ENCODE data around the gene CENPVL1.
"Not testable (repeated sequence)": the region's sequence is repeated elsewhere in the genome, so short reads cannot be mapped to it uniquely, and the experiment has no call there.

DNA sequence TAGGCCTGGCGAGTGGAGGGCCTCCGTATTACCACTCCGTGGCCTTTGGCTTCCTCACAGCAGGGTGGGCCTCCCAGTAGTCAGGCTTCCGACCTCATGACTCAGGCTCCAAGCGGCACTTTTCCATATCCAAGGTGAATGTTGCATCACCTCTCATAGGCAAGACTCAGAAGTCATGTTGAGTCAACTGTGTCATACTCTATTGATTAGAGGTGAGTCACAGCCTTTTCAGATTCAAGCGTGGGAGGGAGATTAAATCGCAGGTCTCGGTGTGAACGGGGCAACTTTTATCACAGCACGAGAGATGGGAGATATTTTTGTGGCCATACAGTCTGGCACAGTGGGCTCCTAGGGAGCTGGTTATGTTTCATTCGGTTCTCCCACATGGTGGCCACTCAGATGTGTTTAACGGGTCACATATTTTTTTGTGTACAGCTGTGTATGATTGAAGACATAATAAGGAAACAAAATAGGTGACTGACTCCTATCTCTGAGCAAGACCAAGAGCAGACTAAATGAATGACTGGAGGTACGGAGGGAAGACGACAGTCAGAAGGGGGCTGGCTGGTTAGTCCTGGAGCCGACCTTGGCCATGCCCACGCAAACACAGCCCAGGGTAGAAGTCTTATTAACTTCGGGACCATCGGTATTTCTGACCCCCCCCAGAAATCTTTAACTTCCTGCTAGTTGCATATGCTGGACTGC, 2.8 kb downstream of the CENPVL1 start:
- TF ChIP-seq, protein P1, sequence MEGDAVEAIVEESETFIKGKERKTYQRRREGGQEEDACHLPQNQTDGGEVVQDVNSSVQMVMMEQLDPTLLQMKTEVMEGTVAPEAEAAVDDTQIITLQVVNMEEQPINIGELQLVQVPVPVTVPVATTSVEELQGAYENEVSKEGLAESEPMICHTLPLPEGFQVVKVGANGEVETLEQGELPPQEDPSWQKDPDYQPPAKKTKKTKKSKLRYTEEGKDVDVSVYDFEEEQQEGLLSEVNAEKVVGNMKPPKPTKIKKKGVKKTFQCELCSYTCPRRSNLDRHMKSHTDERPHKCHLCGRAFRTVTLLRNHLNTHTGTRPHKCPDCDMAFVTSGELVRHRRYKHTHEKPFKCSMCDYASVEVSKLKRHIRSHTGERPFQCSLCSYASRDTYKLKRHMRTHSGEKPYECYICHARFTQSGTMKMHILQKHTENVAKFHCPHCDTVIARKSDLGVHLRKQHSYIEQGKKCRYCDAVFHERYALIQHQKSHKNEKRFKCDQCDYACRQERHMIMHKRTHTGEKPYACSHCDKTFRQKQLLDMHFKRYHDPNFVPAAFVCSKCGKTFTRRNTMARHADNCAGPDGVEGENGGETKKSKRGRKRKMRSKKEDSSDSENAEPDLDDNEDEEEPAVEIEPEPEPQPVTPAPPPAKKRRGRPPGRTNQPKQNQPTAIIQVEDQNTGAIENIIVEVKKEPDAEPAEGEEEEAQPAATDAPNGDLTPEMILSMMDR (IDR thresholded peaks at IDR 0.05; ENCODE audit: borderline replicate concordance, extremely low read depth, low read length, poor library complexity, severe bottlenecking): not testable (repeated sequence)
- TF ChIP-seq EZH2 (IDR thresholded peaks at IDR 0.05; ENCODE audit: borderline replicate concordance, low read depth, low read length, severe bottlenecking): not testable (repeated sequence)
